Astrocyte of the spinal cord (primary cell): Measurements from ENCODE around the gene PDHX.

ENCODE experiments used
- DNase-seq: peaks from one replicate; pipeline ENCODE4 v3.0.0; 2011; ENCODE audit warnings: low read depth, low spot score
- H3K4me3 ChIP-seq: 2 replicates; pipeline ENCODE4 v1.5.1; 2011; ENCODE audit warnings: low read depth, mild to moderate bottlenecking, low read length, moderate library complexity
- in situ Hi-C: cut with HindIII; loops from 2 replicates; pipeline ENCODE4 v1.10.0; 2017; ENCODE audit warnings: low sequenced_read_pairs
- TF ChIP-seq, protein P1 (sequence below): IDR thresholded peaks from 2 replicates; pipeline ENCODE4 v1.5.1; 2012; ENCODE audit warnings: low read depth, mild to moderate bottlenecking, low read length, inconsistent platforms

The PDHX gene

DNA sequence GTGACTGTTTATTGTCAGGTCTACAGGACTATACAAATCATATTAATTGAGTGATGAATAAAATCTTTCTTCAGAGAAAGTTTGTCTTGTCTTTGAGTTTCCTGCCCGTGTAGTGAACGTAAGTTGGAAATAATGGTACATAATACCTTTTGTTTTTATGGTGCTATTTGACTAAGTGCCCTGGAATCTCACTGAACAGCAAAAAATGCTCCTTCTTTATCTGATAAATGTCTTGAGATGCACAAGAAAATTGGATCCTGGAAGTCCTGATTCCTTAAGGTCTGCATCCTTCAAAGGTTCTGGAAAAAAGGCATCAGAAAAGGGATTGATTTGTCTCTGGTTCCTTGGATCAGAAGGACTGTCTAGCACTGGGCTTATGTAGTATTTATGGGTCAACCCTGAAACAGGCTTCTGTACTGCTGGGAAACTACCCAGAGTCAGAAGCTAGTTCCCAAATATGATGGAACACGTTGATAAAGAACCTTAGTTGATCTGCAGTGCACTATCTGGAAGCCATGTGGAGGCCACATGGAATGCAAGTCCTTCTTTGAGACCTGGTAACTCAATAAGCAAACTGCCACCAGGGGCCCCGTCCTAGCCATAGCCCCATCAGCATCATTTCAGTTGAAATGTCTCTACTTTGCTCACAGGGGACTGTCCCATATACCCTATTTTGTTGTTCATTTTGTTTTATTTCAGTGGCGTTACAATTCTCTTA, 122.0 kb downstream of the PDHX start:
- no peak overlapping the region for H3K4me3 ChIP-seq
- no peak for DNase-seq
- in situ Hi-C loops: no loop called here
- TF ChIP-seq, protein P1, sequence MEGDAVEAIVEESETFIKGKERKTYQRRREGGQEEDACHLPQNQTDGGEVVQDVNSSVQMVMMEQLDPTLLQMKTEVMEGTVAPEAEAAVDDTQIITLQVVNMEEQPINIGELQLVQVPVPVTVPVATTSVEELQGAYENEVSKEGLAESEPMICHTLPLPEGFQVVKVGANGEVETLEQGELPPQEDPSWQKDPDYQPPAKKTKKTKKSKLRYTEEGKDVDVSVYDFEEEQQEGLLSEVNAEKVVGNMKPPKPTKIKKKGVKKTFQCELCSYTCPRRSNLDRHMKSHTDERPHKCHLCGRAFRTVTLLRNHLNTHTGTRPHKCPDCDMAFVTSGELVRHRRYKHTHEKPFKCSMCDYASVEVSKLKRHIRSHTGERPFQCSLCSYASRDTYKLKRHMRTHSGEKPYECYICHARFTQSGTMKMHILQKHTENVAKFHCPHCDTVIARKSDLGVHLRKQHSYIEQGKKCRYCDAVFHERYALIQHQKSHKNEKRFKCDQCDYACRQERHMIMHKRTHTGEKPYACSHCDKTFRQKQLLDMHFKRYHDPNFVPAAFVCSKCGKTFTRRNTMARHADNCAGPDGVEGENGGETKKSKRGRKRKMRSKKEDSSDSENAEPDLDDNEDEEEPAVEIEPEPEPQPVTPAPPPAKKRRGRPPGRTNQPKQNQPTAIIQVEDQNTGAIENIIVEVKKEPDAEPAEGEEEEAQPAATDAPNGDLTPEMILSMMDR: no peak

DNA sequence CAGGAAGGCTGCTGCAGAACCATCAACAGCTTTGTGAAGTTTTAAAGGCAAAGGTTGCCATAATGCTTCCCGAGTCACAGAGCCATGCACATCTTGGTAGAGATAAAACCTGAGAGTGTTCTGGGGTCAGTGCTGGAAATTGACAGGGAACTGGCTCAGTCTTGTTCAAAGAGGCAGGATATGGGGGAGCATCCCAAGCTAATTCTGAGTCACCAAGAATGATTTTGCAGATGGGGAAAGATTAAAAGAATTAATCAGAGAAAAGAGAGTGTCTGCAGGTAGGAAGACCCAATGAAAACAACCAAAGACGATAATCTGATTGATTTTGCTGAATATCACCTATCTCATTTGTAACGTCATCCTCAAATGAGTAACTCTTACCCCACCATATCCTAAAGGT, 122.7 kb downstream of the PDHX start:
- no peak for DNase-seq
- no peak overlapping the region for H3K4me3 ChIP-seq
- TF ChIP-seq, protein P1: no peak
- in situ Hi-C loops: no loop called here

DNA sequence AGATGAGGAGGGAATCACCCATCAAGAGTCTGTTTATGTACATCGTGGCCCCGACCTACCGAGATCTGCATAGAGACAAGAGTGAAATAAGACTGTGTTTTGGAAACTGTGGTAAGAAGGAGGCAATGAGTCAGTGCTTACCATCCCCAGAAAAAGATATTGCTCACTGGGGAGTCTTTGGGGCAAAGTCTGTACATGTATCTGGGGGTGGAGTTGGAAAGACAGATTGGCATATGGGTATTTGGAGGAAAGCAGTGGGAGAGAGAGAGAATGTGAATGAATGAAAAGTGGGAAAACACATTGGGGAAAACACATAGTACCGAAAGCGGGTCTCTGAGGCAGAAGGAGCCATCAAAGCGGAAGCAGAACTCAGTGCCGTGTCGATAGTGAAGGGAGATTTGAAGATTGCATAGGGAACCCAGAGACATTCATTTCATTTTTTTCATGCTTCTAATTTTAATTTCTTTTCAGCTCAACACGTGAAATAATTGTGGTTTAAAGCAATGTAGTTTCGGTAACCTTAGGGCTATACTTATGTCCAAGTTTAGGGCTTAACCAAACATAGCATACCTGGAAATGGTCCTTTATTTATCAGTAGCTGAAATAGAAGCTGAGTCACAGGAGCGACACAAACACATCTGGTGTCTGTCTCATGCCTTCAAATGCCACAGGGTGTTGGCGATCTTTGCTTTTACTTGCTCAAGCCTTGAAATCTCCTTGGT, 124.0 kb downstream of the PDHX start:
- H3K4me3 ChIP-seq: no peak overlapping the region
- DNase-seq: peak; percentile 89
- TF ChIP-seq, protein P1: no peak

DNA sequence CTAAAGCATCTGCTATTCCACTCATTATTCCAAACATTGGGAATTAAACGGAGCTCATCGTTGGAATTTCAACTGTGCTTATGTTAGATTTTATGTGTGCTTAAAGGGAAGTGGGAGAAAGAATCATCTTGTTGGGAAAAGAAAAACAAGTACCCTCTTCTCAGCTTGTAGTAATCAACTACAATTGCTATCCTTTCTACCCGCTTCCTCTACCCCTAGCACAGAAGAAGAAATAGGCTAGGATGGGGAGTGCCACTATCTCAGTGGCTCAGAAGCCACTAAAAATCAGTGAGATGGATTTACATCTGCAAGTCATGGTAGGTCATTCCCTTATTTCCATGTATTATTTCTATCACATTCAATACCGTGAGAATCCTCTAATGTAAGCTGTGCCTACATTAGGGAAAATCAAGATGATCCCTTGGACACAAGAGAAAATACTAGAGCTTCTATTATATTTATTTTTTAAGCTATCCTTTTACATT, 124.7 kb downstream of the PDHX start:
- in situ Hi-C loops: no loop called here
- TF ChIP-seq, protein P1: no peak
- no peak for DNase-seq
- no peak overlapping the region for H3K4me3 ChIP-seq

More for the DNA sequence above, 124.0 kb downstream of the PDHX start:
- in situ Hi-C loops: no loop called here

DNA sequence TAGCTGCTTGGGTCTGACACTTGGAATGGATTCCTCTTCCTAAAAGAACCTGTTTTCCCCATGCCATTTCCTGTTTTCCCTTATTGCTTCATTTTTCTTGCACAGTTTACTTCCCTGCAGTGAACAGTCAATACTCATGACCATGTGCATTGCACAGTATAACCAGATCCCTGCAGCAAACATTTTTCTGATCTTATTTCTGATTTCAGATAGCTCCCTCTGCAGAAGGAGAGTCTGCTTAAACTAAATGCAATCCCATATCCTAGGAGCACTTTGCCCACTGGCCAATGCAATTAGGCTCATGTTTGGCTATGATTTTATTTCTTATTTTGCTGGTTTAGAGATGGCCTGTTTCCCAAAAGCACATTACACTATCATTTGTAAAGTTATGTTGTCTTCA, 125.8 kb downstream of the PDHX start:
- no peak for DNase-seq
- in situ Hi-C loops: no loop called here
- no peak overlapping the region for H3K4me3 ChIP-seq
- TF ChIP-seq, protein P1: no peak

DNA sequence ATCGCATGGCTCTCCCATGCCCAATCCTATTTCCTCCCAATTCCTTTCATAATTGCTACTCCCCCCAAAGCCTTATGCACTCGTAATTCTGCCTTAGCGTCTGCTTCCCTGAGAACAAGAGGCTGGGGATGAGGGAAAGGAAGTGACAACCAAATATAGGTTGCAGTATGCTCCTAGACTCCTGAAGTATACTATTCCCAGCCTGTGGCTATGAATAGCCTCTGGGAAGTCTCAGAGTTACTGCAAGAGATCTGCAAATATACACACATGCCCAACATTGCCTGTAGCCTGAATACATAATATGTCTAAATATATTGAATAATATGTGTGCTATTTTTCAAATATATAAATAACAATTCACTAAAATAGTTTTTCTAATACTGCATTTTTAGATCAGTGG, 126.5 kb downstream of the PDHX start:
- TF ChIP-seq, protein P1: no peak
- no peak overlapping the region for H3K4me3 ChIP-seq
- in situ Hi-C loops: no loop called here

More for the DNA sequence above, 126.5 kb downstream of the PDHX start:
- no peak for DNase-seq
